Measurements from ENCODE around the gene ANK2. TPM values are rescaled to one million over a fixed set of nuclear protein-coding genes. Genes with fewer than 3 reads are reported as not detected.

The ANK2 gene
- total RNA-seq, 1 donor from 2014 or later, result 121 TPM

DNA sequence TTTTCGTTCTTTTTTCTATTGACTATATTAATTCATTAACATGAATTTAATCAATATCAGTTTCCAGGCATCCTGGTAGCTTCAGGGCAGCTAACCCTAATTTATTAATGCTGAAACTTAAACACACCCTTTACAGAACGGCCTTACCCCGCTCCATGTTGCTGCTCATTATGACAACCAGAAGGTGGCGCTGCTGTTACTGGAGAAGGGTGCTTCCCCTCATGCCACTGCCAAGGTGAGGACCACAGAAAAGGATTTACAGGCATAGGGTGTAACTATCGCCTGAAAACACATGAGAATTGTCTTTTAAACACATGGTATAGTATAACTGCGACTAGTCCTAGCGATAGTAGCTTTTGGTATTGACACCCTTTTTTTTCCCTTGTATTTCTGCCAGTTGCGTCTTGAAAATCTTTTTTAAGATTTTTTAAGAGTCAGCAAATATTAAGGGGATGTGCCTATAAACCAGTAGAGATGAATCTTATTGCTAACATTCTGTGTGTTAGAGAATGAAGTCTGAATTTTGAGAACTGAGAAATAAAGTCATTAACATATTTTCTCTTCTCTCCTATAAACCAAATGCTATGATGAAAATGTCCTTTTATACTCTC lies 229.0 kb downstream of the ANK2 start:
- Histone ChIP-seq H3K27ac (no peak overlapping the region), H2AFZ (replicated peaks) (no peak overlapping the region), H3K27me3 (no peaks in the 10 kb centered on the region), H3K9ac (no peak overlapping the region), H3K4me1 (no peaks in the 10 kb centered on the region), H4K20me1 (ENCODE audit: low read depth) (peaks cover 3% of the 10 kb centered on the region), H3K79me2 (ENCODE audit: low read depth) (no peaks in the 10 kb centered on the region), H3K9me3 (ENCODE audit: low read depth) (no peaks in the 10 kb centered on the region), H3F3A (ENCODE audit: low read depth) (peaks cover 11% of the 10 kb centered on the region), H3K4me3 (no peak overlapping the region), H3K4me2 (no peak overlapping the region), H3K36me3 (no peaks in the 10 kb centered on the region)
- no peaks in the 10 kb centered on the region for H3K27me3 Mint-ChIP-seq (ENCODE audit: insufficient read depth, low read depth)
- TF ChIP-seq, protein P1, sequence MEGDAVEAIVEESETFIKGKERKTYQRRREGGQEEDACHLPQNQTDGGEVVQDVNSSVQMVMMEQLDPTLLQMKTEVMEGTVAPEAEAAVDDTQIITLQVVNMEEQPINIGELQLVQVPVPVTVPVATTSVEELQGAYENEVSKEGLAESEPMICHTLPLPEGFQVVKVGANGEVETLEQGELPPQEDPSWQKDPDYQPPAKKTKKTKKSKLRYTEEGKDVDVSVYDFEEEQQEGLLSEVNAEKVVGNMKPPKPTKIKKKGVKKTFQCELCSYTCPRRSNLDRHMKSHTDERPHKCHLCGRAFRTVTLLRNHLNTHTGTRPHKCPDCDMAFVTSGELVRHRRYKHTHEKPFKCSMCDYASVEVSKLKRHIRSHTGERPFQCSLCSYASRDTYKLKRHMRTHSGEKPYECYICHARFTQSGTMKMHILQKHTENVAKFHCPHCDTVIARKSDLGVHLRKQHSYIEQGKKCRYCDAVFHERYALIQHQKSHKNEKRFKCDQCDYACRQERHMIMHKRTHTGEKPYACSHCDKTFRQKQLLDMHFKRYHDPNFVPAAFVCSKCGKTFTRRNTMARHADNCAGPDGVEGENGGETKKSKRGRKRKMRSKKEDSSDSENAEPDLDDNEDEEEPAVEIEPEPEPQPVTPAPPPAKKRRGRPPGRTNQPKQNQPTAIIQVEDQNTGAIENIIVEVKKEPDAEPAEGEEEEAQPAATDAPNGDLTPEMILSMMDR (IDR thresholded peaks at IDR 0.05), result peak; percentile 94
- TF ChIP-seq EZH2phosphoT487 (IDR thresholded peaks at IDR 0.05), result no peak
- no peak for TF ChIP-seq EZH2 (IDR thresholded peaks at IDR 0.05)
- no peaks in the 10 kb centered on the region for H3K9me3 Mint-ChIP-seq
- H3K4me3 Mint-ChIP-seq, result no peak overlapping the region
- H3K27ac Mint-ChIP-seq, result no peak overlapping the region
- H3K4me1 Mint-ChIP-seq, result no peaks in the 10 kb centered on the region
- DNase-seq (ENCODE audit: low spot score), result peak; percentile 85
- H3K36me3 Mint-ChIP-seq, result peaks cover 2% of the 10 kb centered on the region

DNA sequence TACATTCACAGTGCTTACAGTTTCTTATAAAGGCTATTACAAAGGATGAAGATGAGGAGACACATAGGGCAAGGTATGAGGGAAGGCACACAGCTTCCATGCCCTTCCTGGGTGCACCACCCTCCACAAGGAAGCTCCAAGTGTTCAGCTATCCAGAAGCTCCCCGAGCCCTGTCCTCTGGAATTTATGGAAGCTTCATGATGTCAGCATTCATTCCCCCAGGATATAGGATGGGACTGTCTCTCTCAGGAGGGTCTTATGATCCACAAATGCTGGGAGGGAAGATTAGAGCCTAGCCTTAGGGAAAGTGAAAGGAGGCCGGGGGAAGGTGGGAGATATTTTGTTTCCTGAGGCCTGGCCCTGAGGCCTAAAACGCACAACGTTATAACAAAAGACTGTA lies 236.0 kb downstream of the ANK2 start:
- TF ChIP-seq, protein P1 (IDR thresholded peaks at IDR 0.05), result no peak
- no peak for TF ChIP-seq EZH2phosphoT487 (IDR thresholded peaks at IDR 0.05)
- H3K27ac Mint-ChIP-seq, result no peak overlapping the region
- DNase-seq (ENCODE audit: low spot score), result no peak
- peaks cover 7% of the 10 kb centered on the region for H3K4me1 Mint-ChIP-seq
- H3K27me3 Mint-ChIP-seq (ENCODE audit: insufficient read depth, low read depth), result no peaks in the 10 kb centered on the region
- H3K9ac ChIP-seq, result no peak overlapping the region
- no peak overlapping the region for H3K4me2 ChIP-seq
- H2AFZ ChIP-seq (replicated peaks), result no peak overlapping the region
- peaks cover 13% of the 10 kb centered on the region for H3K4me1 ChIP-seq
- no peak overlapping the region for H3K4me3 Mint-ChIP-seq
- H3K36me3 Mint-ChIP-seq, result peaks cover 4% of the 10 kb centered on the region
- no peaks in the 10 kb centered on the region for H3K79me2 ChIP-seq (ENCODE audit: low read depth)
- no peaks in the 10 kb centered on the region for H3K27me3 ChIP-seq
- H3K4me3 ChIP-seq, result no peak overlapping the region
- H3F3A ChIP-seq (ENCODE audit: low read depth), result peaks cover 14% of the 10 kb centered on the region
- H3K27ac ChIP-seq, result no peak overlapping the region
- H4K20me1 ChIP-seq (ENCODE audit: low read depth), result no peaks in the 10 kb centered on the region
- H3K9me3 Mint-ChIP-seq, result no peaks in the 10 kb centered on the region
- H3K36me3 ChIP-seq, result peaks cover 16% of the 10 kb centered on the region
- H3K9me3 ChIP-seq (ENCODE audit: low read depth), result no peaks in the 10 kb centered on the region

DNA sequence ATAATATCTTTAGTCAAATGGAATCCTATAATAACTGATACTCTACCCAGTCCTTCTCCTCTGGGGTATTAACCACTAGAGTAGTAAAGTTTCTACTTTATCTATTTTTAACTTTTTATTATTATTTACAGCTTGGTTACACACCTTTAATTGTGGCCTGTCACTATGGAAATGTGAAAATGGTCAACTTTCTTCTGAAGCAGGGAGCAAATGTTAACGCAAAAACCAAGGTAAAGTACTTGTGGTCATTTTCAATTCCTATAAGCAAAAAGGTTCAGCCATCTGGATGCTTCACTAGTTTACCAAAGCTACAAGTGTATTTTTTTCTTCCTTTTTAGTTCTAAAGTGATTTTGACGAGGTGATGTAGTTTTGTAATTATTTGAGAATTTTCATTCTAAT lies 238.8 kb downstream of the ANK2 start:
- Mint-ChIP-seq H3K4me1 (peaks cover 33% of the 10 kb centered on the region), H3K9me3 (no peaks in the 10 kb centered on the region), H3K27me3 (ENCODE audit: insufficient read depth, low read depth) (no peaks in the 10 kb centered on the region), H3K4me3 (no peak overlapping the region), H3K27ac (no peak overlapping the region), H3K36me3 (peaks cover 2% of the 10 kb centered on the region)
- Histone ChIP-seq H3K4me2 (no peak overlapping the region), H3K79me2 (ENCODE audit: low read depth) (no peaks in the 10 kb centered on the region), H3K4me1 (peaks cover 40% of the 10 kb centered on the region), H3K36me3 (peaks cover 16% of the 10 kb centered on the region), H3K27me3 (no peaks in the 10 kb centered on the region), H3F3A (ENCODE audit: low read depth) (peaks cover 41% of the 10 kb centered on the region), H3K9ac (no peak overlapping the region), H3K27ac (no peak overlapping the region), H3K9me3 (ENCODE audit: low read depth) (no peaks in the 10 kb centered on the region), H2AFZ (replicated peaks) (no peak overlapping the region), H4K20me1 (ENCODE audit: low read depth) (peaks cover 20% of the 10 kb centered on the region), H3K4me3 (no peak overlapping the region)
- DNase-seq (ENCODE audit: low spot score), result no peak
- TF ChIP-seq, protein P1 (IDR thresholded peaks at IDR 0.05), result no peak
- TF ChIP-seq EZH2 (IDR thresholded peaks at IDR 0.05), result no peak
- TF ChIP-seq EZH2phosphoT487 (IDR thresholded peaks at IDR 0.05), result no peak
